GM12801 (cell line): ENCODE measurements around the gene PGAM5.

Experiments
- TF ChIP-seq, protein P1 (sequence below): IDR thresholded peaks from one replicate; pipeline ENCODE4 v1.5.1; 2011; ENCODE audit warnings: control low read depth; ENCODE audit not compliant: insufficient read length; ENCODE audit errors: extremely low read depth

The PGAM5 gene

DNA sequence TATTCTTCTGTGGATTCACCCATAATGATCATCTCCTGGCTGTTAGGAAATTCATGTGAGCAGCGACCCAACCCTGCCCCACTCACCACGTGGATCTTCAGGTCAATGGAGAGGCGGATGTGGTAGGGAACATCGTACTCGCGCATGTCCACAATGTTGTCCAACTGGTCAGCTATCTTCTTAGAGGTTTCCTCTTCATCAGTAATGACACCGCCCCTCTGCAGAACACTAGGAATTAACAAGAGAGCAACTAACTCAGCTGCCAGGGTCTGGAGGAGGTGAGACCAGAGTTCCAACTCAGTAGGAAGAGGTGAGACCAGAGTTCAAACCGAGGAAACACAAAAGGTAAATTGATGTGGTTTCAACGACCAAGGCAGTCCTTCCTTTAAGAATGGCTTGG is 33.1 kb upstream of the PGAM5 start:
- TF ChIP-seq, protein P1, sequence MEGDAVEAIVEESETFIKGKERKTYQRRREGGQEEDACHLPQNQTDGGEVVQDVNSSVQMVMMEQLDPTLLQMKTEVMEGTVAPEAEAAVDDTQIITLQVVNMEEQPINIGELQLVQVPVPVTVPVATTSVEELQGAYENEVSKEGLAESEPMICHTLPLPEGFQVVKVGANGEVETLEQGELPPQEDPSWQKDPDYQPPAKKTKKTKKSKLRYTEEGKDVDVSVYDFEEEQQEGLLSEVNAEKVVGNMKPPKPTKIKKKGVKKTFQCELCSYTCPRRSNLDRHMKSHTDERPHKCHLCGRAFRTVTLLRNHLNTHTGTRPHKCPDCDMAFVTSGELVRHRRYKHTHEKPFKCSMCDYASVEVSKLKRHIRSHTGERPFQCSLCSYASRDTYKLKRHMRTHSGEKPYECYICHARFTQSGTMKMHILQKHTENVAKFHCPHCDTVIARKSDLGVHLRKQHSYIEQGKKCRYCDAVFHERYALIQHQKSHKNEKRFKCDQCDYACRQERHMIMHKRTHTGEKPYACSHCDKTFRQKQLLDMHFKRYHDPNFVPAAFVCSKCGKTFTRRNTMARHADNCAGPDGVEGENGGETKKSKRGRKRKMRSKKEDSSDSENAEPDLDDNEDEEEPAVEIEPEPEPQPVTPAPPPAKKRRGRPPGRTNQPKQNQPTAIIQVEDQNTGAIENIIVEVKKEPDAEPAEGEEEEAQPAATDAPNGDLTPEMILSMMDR: no peak

DNA sequence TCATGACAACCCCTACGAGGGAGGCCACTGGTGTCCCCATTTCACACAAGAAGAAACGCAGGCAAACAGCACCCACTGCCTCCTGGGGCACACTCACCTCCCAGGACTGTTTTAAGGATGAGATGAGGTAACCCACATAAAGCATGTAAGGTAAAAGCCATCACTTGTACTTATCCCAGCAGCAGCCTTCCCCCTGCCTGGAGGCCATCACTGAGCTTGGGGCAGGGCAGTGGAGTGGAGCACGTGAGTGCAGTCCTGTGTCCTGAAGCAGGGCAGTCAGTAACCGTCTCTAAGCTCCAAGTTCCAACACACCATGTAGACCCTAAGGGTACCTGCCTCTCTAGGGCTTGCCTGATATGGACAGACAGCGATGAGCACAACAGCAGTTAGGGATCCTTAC is 25.2 kb upstream of the PGAM5 start:
- TF ChIP-seq, protein P1: no peak

DNA sequence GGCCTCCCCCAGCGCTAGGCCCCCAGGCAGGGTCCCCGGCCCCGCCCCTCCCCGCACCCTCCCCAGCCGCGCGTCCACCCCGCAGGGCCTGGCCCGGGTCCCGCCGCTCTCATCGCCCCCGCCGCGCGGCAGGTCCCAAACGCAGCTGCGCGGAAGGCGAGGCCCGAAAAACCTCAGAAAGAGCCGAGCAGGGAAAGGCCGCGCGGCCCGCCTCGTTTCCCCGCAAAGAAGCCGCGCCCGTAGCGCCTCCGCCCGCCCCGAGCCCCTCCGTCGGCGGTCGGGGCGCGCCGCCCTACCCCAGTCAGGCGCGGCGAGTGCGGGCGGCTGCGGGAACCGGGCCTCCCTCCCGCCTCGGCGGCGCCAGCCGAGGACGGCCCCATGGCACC is 23.8 kb upstream of the PGAM5 start:
- TF ChIP-seq, protein P1: no peak

DNA sequence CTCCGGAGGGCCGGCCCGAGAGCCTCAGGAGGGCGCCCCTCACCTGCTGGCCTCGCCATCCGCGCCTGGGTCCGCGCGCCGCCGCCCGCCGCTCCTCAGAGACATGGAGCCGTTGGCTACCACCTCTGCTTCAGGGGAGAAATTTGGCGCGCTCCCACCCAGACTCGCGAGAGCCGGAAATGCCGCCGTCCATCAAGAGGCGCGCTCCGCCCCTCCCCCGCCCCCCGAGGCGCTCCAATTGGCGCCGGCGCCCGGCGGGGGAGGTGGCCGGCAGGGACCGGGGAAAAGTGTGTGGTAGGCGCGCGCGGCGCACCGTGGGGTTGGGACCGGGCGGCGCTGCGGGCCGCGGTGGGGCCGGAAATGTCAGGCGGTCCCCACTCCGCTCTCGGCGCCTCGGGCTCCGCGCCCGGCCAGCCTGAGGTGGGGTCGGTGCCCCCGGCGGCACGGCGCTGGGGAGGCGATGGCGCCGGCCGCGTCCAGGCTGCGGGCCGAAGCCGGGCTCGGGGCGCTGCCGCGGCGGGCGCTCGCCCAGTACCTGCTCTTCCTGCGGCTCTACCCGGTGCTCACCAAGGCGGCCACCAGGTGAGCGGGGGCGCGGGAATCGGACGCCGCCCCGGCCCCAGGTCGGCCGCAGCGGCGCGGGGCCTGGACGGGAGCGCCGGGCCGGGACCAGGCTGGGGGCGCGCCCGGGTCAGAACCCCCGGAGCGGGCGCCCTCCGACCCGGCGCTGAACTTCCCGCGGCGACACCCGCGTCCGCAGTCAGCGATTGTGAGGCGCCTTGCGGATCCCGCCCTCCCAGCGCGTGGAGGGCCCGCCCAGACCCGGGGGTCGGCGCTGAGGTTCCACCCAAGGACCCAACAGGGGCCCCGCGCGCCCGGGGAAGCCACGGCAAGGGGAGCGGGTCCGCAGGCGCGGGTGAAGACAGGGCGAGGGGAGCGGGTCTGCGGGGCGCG is 23.2 kb upstream of the PGAM5 start, which contains the start of the genes POLE and PXMP2:
TSS of gene POLE (minus strand) at position 132 of the 954 bp plus-strand sequence. CDS start at position 105, 27 bp downstream.
TSS of gene PXMP2 (plus strand) at position 377 of the 954 bp plus-strand sequence. CDS start at position 461, 84 bp downstream.
- TF ChIP-seq, protein P1: no peak

DNA sequence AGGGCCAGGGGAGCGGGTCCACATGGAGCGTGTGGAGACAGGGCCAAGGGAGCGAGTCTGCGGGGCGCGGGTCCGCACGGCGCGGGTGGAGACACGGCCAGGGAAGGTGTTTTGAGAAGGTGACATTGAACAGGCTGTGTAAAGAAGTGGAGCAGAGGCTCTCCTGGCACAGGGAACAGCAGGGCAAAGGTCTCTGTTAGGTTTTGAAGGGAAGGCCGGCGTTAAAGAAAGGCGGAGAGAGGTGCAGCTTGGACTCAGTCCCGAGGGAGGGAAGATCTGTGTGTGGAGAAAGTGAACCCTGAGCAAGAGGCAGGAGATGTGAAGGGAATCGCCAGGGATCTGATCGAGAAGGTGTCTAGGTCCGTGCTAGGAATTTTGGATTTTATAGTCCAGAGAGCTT is 21.4 kb upstream of the PGAM5 start:
- TF ChIP-seq, protein P1: no peak

DNA sequence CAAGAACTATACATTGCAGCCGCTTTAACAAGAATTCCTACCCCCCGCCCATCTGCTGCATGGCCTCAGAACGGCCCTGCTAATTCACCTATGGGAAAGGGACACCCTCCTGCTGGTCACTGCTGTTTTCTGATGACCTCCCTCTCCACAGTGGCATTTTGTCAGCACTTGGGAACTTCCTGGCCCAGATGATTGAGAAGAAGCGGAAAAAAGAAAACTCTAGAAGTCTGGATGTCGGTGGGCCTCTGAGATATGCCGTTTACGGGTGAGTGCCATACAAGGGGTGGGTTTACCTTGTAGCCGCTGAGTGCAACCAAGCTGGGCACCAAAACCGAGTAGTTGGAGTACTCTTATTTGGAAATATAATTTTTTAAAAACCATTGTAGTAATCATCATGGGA is 20.5 kb upstream of the PGAM5 start:
- TF ChIP-seq, protein P1: no peak

DNA sequence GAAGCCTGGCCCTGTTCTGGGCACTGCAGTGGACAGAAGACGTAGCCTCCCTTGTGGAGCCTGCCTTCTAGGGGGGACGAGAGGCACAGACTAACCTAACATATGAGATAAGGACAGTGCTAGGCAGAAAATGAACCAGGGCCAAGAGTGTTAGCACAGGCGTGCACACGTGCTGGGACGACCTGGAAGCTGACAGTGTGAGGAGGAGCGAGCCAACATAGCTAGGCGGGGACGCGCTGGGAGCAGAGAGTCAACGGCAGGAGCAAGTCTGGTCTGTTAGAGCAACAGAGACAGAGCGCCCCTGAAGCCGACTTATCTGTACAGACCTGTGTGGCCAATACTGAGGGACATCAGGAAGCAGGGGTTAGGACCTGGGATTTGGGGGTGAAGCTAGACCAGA is 15.2 kb upstream of the PGAM5 start:
- TF ChIP-seq, protein P1: no peak
